ENCODE data around the gene MTA3.

DNA sequence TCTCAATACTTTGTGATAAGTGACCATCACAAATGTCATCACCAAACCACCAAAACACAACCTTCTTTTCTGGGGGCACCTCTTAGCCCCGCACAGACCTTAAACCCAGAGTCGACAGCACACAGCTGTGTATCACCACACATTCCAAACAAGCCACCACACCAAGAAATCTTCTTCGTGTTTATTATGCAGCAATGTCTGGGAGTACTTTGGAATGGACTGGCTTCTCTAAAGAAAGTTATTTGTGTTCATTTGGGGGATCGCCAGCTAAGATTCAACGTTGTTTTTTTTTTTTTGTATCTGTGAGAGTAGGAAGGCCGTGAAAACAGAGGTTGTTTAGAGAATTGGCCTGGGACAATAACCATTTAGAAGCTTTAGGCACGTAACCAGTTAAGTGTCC lies 1.1 kb upstream of the MTA3 start:
- TF ChIP-seq, protein P1, sequence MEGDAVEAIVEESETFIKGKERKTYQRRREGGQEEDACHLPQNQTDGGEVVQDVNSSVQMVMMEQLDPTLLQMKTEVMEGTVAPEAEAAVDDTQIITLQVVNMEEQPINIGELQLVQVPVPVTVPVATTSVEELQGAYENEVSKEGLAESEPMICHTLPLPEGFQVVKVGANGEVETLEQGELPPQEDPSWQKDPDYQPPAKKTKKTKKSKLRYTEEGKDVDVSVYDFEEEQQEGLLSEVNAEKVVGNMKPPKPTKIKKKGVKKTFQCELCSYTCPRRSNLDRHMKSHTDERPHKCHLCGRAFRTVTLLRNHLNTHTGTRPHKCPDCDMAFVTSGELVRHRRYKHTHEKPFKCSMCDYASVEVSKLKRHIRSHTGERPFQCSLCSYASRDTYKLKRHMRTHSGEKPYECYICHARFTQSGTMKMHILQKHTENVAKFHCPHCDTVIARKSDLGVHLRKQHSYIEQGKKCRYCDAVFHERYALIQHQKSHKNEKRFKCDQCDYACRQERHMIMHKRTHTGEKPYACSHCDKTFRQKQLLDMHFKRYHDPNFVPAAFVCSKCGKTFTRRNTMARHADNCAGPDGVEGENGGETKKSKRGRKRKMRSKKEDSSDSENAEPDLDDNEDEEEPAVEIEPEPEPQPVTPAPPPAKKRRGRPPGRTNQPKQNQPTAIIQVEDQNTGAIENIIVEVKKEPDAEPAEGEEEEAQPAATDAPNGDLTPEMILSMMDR (conservative IDR thresholded peaks at IDR 0.05 in 1 of 2, IDR thresholded peaks at IDR 0.05 in 1 of 2; ENCODE audit: extremely low read depth in 1 of 2, insufficient read depth in 1 of 2, low read depth in 1 of 2, low read length in 2 of 2), result no peak
- TF ChIP-seq EZH2 (IDR thresholded peaks at IDR 0.05; ENCODE audit: borderline replicate concordance, low read length), result no peak
